K562 (cell line): ENCODE results near the gene ZP1. TPM values are rescaled to one million over a fixed set of nuclear protein-coding genes. Genes with fewer than 3 reads are reported as not detected.

Experiments
- ATAC-seq: fragments of 200-7000 bp; cut with Tn5 transposase; 3 replicates; pipeline ENCODE4 v1.9.1; 2020; ENCODE audit warnings: moderate library complexity
- BruUV-seq: library from RNA; stranded (reverse); fragments of 400-500 nt; replicated peaks from 2 replicates; lab custom pipeline; 2021; lab: Mats Ljungman, UMichigan
- CTCF ChIA-PET: fragments of 300-600 bp; formaldehyde crosslinking; extraction: SDS; loops from one replicate; lab custom pipeline; 2021; ENCODE audit warnings: low intra/inter-chr PET ratio; lab: Yijun Ruan, JAX
- POLR2A ChIA-PET: fragments of 300-600, 350-650 bp; sonication (Branson Sonifier 250); formaldehyde crosslinking; extraction: SDS; loops from one replicate; lab custom pipeline; 2021; ENCODE audit warnings: antibody characterized with exemption, inconsistent platforms; lab: Yijun Ruan, JAX
- DNase-seq, 4 experiments: peaks; one replicate each; pipeline versions ENCODE4 v3.0.0 to v3.0.0-alpha.2; 2011 to 2018; ENCODE audit warnings: low spot score in 3 of 4, mixed read lengths in 3 of 4; ENCODE audit errors: extremely low read depth in 1 of 4
- FAIRE-seq: peaks from 2 replicates; lab custom pipeline; 2011; peaks lifted over from hg19 to GRCh38; lab: Jason Lieb, UNC
- H2AFZ ChIP-seq: 2 replicates; pipeline ENCODE4 v1.6.0; 2011; ENCODE audit warnings: low read depth, low read length, control low read depth, inconsistent platforms
- H3K27ac ChIP-seq: fragments of 200-600 bp; 3 replicates; pipeline ENCODE4 v1.8.0; 2011; ENCODE audit warnings: low read depth, mild to moderate bottlenecking, control low read depth, inconsistent platforms, low read length, moderate library complexity, mixed read lengths; ENCODE audit errors: extremely low read depth
- H3K27me3 ChIP-seq, 2 experiments: fragments of 300-600 bp in 1 of 2; 2 replicates in 1 of 2; 3 replicates in 1 of 2; pipeline versions ENCODE4 v1.6.0 to v1.8.0; 2011; ENCODE audit warnings: inconsistent platforms in 2 of 2, low read length in 2 of 2, mild to moderate bottlenecking in 1 of 2, mixed read lengths in 1 of 2, moderate library complexity in 1 of 2; ENCODE audit not compliant: control insufficient read depth in 2 of 2, insufficient read depth in 2 of 2
- H3K36me3 ChIP-seq: fragments of 300-600 bp; 3 replicates; pipeline ENCODE4 v1.8.0; 2011; ENCODE audit warnings: mild to moderate bottlenecking, low read length, inconsistent platforms; ENCODE audit not compliant: control insufficient read depth, insufficient read depth
- H3K4me1 ChIP-seq, 2 experiments: fragments of 200-600 bp in 1 of 2; replicated peaks in 1 of 2; 2 replicates in 1 of 2; 3 replicates in 1 of 2; pipeline versions ENCODE4 v1.5.1 to v1.8.0; 2011; ENCODE audit warnings: inconsistent platforms in 2 of 2, low read length in 2 of 2, mild to moderate bottlenecking in 1 of 2, mixed read lengths in 1 of 2, moderate library complexity in 1 of 2; ENCODE audit not compliant: control insufficient read depth in 2 of 2, insufficient read depth in 2 of 2
- H3K4me2 ChIP-seq: 2 replicates; pipeline ENCODE4 v1.6.1; 2011; ENCODE audit warnings: low read length, control low read depth, inconsistent platforms, mixed read lengths; ENCODE audit not compliant: insufficient read depth
- H3K4me3 ChIP-seq: fragments of 200-600 bp; sonication (generic), shearing (Covaris generic); 2 replicates; pipeline ENCODE4 v1.5.1; 2016; ENCODE audit warnings: control low read depth, inconsistent platforms
- H3K79me2 ChIP-seq: fragments of 200-600 bp; 3 replicates; pipeline ENCODE4 v1.8.0; 2011; ENCODE audit warnings: low read length, inconsistent platforms; ENCODE audit not compliant: control insufficient read depth, insufficient read depth
- H3K9ac ChIP-seq, 2 experiments: 2 replicates each; pipeline versions ENCODE4 v1.6.0 to v1.6.1; 2011; ENCODE audit warnings: low read depth in 2 of 2, low read length in 2 of 2, control low read depth in 1 of 2, inconsistent platforms in 1 of 2, mild to moderate bottlenecking in 1 of 2, mixed read lengths in 1 of 2; ENCODE audit not compliant: insufficient read depth in 1 of 2
- H3K9me1 ChIP-seq: one replicate; pipeline ENCODE4 v1.6.0; 2011; ENCODE audit warnings: inconsistent platforms, mild to moderate bottlenecking, low read length, moderate library complexity; ENCODE audit not compliant: control insufficient read depth, insufficient read depth
- H3K9me3 ChIP-seq: replicated peaks from 2 replicates; pipeline ENCODE4 v1.5.1; 2011; ENCODE audit warnings: low read depth, low read length, inconsistent platforms; ENCODE audit not compliant: control insufficient read depth, insufficient read depth
- H4K20me1 ChIP-seq: replicated peaks from 2 replicates; pipeline ENCODE4 v1.6.1; 2011; ENCODE audit warnings: low read length, inconsistent platforms, mixed read lengths; ENCODE audit not compliant: control insufficient read depth, insufficient read depth
- ATF1 ChIP-seq, 2 experiments: fragments of 450-650 bp in 1 of 2; IDR thresholded peaks; 2 replicates each; pipeline ENCODE4 v1.6.1; 2016; ENCODE audit warnings: missing compliant biosample characterization in 1 of 2, missing genetic modification characterization in 1 of 2
- HDAC3 ChIP-seq: fragments of 450-650 bp; IDR thresholded peaks from 2 replicates; pipeline ENCODE4 v1.6.1; 2018; ENCODE audit warnings: borderline replicate concordance, mild to moderate bottlenecking, moderate library complexity; ENCODE audit not compliant: partially characterized antibody
- MAFF ChIP-seq: IDR thresholded peaks from 2 replicates; pipeline ENCODE4 v1.6.1; 2012; ENCODE audit warnings: low read length, improper control_type of control experiment
- RAD51 ChIP-seq: fragments of 450-650 bp; IDR thresholded peaks from 2 replicates; pipeline ENCODE4 v1.7.1; 2016; ENCODE audit warnings: low read depth, mild to moderate bottlenecking, borderline replicate concordance
- RFX1 ChIP-seq: fragments of 450-650 bp; IDR thresholded peaks from 2 replicates; pipeline ENCODE4 v1.6.1; 2016; ENCODE audit warnings: mild to moderate bottlenecking, moderate library complexity
- SLC30A9 ChIP-seq: fragments of 250-450 bp; sonication (Bioruptor Pico); IDR thresholded peaks from 2 replicates; pipeline ENCODE4 v1.8.0; 2022; ENCODE audit warnings: mild to moderate bottlenecking, moderate library complexity
- ZNF561 ChIP-seq: fragments of 450-650 bp; formaldehyde crosslinking; conservative IDR thresholded peaks from 2 replicates; pipeline ENCODE4 v1.4.0; 2020; ENCODE audit warnings: mild to moderate bottlenecking, moderate library complexity
- ZNF584 ChIP-seq: fragments of 200-800 bp; sonication (Bioruptor generic); IDR thresholded peaks from 2 replicates; pipeline ENCODE4 v1.6.1; 2016; ENCODE audit warnings: low read depth, mild to moderate bottlenecking, missing genetic modification characterization, missing compliant biosample characterization
- ZNF76 ChIP-seq: fragments of 250-450 bp; sonication (Bioruptor Pico); IDR thresholded peaks from 2 replicates; pipeline ENCODE4 v1.4.0; 2020; ENCODE audit warnings: mild to moderate bottlenecking, moderate library complexity, borderline replicate concordance
- WGBS: fragments of 100-300 bp; shearing (Covaris generic); methylation state at CpG from one replicate; pipeline ENCODE4 v1.1.6; 2016; ENCODE audit warnings: low coverage, mixed read lengths; ENCODE audit not compliant: insufficient coverage; ENCODE audit errors: missing lambda C conversion rate; 5-methylcytosine and 5-hydroxymethylcytosine counted together
- in situ Hi-C: fragments of 300-500 bp; cut with MboI; formaldehyde crosslinking; loops from 4 replicates; pipeline ENCODE4 v1.15.0; 2018; ENCODE audit warnings: inconsistent platforms, mixed read lengths
- intact Hi-C: fragments of 100-400 bp; cut with micrococcal nuclease; formaldehyde crosslinking; loops from 2 replicates; pipeline ENCODE4 v1.14.2; 2022
- polyA plus RNA-seq, 8 experiments: library from polyadenylated mRNA; depleted of rRNA in 4 of 8; stranded (reverse) in 5 of 8; unstranded in 3 of 8; fragments of >200 nt; fragmentation: Nextera tagmentation in 2 of 8; fragmentation: Illumina TruSeq in 1 of 8; extraction: Ambion mirVana in 2 of 8; extraction: Trizol in 1 of 8; gene quantifications; 2 replicates each; pipeline versions ENCODE4 v1.2.1 to v1.2.3, GENCODE V29; 2011 to 2014; ENCODE audit warnings: inconsistent platforms in 1 of 8, missing spikeins in 1 of 8
- total RNA-seq, 7 experiments: library from RNA; depleted of rRNA in 6 of 7; stranded (reverse); fragments of >200 nt in 6 of 7; fragmentation: Illumina TruSeq in 2 of 7; extraction: Trizol in 2 of 7; gene quantifications; 2 replicates each; pipeline versions ENCODE4 v1.2.1 to v1.2.3, GENCODE V29; 2011 to 2021; ENCODE audit warnings: low replicate concordance in 1 of 7
- TF ChIP-seq, protein P1 (sequence below): IDR thresholded peaks from 2 replicates; pipeline ENCODE4 v1.6.1; 2012; ENCODE audit warnings: low read depth, low read length, improper control_type of control experiment, borderline replicate concordance
- TF ChIP-seq, protein P2 (sequence below), 3 experiments: fragments of 200-800 bp in 1 of 3; fragments of 250-450 bp in 1 of 3; fragments of 450-650 bp in 1 of 3; sonication (Bioruptor Pico) in 1 of 3; sonication (Bioruptor generic) in 1 of 3; formaldehyde crosslinking in 1 of 3; IDR thresholded peaks; 2 replicates each; pipeline versions ENCODE4 v1.6.1 to v1.8.0; 2016 to 2022; ENCODE audit warnings: mild to moderate bottlenecking in 2 of 3, missing genetic modification characterization in 2 of 3, missing compliant biosample characterization in 1 of 3, moderate library complexity in 1 of 3
- TF ChIP-seq, protein P3 (sequence below): fragments of 250-450 bp; sonication (Bioruptor Pico); IDR thresholded peaks from 2 replicates; pipeline ENCODE4 v1.9.0; 2021; ENCODE audit warnings: mild to moderate bottlenecking
- TF ChIP-seq, protein P4 (sequence below): sonication (generic); formaldehyde crosslinking; IDR thresholded peaks from 2 replicates; pipeline ENCODE4 v1.8.1; 2023; ENCODE audit warnings: mild to moderate bottlenecking, missing genetic modification reagents, moderate library complexity

Gene ZP1
- total and polyA plus RNA-seq, 9 of the 15 experiments (the other 6 are each of a cell fraction or from before 2014, with no cell fraction given) = 0.11 to 0.15 TPM; not detected in 7

DNA sequence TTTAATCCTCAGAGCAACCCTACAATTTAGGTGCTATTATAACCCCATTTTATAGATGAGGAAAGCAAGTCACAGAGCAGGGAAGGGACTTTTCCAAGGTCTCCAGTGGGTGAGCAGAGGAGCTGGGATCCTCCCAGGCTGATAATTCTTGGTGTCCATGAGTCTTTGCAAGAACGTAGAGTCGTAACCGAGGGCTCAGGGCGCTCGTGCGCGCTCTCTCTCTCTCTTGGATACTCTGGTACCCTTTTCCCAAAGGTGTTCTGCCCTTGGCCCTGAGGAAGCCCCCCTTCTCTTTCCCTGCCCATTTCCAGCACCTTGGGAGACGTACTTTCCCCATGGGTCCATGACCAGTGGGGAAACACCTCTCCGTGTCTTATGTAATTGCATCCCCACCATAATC, 5.2 kb upstream of the ZP1 start:
- no peak overlapping the region for H3K4me2 ChIP-seq
- H3K27ac ChIP-seq = no peak overlapping the region
- no peaks in the 10 kb centered on the region for H3K79me2 ChIP-seq
- no peaks in the 10 kb centered on the region for H3K9me1 ChIP-seq
- no TSS peak for BruUV-seq
- in situ Hi-C loops = no loop called here
- 92% methylated on average over 9 of the region's 9 CpGs for WGBS
- ATAC-seq (no peak), DNase-seq (no peak), FAIRE-seq (no peak)
- TF ChIP-seq, protein P1, sequence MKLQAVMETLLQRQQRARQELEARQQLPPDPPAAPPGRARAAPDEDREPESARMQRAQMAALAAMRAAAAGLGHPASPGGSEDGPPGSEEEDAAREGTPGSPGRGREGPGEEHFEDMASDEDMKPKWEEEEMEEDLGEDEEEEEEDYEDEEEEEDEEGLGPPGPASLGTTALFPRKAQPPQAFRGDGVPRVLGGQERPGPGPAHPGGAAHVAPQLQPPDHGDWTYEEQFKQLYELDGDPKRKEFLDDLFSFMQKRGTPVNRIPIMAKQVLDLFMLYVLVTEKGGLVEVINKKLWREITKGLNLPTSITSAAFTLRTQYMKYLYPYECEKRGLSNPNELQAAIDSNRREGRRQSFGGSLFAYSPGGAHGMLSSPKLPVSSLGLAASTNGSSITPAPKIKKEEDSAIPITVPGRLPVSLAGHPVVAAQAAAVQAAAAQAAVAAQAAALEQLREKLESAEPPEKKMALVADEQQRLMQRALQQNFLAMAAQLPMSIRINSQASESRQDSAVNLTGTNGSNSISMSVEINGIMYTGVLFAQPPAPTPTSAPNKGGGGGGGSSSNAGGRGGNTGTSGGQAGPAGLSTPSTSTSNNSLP = no peak
- no peak for TF ChIP-seq ZNF584 (CRISPR knock-in tag)
- TF ChIP-seq, protein P2, sequence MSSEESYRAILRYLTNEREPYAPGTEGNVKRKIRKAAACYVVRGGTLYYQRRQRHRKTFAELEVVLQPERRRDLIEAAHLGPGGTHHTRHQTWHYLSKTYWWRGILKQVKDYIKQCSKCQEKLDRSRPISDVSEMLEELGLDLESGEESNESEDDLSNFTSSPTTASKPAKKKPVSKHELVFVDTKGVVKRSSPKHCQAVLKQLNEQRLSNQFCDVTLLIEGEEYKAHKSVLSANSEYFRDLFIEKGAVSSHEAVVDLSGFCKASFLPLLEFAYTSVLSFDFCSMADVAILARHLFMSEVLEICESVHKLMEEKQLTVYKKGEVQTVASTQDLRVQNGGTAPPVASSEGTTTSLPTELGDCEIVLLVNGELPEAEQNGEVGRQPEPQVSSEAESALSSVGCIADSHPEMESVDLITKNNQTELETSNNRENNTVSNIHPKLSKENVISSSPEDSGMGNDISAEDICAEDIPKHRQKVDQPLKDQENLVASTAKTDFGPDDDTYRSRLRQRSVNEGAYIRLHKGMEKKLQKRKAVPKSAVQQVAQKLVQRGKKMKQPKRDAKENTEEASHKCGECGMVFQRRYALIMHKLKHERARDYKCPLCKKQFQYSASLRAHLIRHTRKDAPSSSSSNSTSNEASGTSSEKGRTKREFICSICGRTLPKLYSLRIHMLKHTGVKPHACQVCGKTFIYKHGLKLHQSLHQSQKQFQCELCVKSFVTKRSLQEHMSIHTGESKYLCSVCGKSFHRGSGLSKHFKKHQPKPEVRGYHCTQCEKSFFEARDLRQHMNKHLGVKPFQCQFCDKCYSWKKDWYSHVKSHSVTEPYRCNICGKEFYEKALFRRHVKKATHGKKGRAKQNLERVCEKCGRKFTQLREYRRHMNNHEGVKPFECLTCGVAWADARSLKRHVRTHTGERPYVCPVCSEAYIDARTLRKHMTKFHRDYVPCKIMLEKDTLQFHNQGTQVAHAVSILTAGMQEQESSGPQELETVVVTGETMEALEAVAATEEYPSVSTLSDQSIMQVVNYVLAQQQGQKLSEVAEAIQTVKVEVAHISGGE (CRISPR knock-in tag; IDR thresholded peaks at IDR 0.05) = no peak
- TF ChIP-seq, protein P3, sequence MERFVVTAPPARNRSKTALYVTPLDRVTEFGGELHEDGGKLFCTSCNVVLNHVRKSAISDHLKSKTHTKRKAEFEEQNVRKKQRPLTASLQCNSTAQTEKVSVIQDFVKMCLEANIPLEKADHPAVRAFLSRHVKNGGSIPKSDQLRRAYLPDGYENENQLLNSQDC = no peak
- TF ChIP-seq ZNF76 (CRISPR knock-in tag) = no peak
- no peak for TF ChIP-seq ATF1 (CRISPR knock-in tag; IDR thresholded peaks at IDR 0.05)
- TF ChIP-seq ATF1 (tag; IDR thresholded peaks at IDR 0.05) = no peak
- no peak for TF ChIP-seq RAD51
- no peak for TF ChIP-seq RFX1
- no peak for TF ChIP-seq HDAC3
- TF ChIP-seq SLC30A9 (CRISPR knock-in tag) = no peak
- TF ChIP-seq ZNF561 (CRISPR knock-in tag) = no peak
- TF ChIP-seq, protein P4, sequence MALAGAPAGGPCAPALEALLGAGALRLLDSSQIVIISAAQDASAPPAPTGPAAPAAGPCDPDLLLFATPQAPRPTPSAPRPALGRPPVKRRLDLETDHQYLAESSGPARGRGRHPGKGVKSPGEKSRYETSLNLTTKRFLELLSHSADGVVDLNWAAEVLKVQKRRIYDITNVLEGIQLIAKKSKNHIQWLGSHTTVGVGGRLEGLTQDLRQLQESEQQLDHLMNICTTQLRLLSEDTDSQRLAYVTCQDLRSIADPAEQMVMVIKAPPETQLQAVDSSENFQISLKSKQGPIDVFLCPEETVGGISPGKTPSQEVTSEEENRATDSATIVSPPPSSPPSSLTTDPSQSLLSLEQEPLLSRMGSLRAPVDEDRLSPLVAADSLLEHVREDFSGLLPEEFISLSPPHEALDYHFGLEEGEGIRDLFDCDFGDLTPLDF (CRISPR knock-in tag) = no peak
- TF ChIP-seq MAFF = no peak
- H3K27me3 ChIP-seq = no peaks in the 10 kb centered on the region
- no peaks in the 10 kb centered on the region for H3K36me3 ChIP-seq
- H2AFZ ChIP-seq = no peak overlapping the region
- H4K20me1 ChIP-seq = no peaks in the 10 kb centered on the region
- intact Hi-C loops = no loop called here
- ChIA-PET POLR2A (interaction anchor here (0.5 kb wide), 1 partner anchor 251 kb away, joined by 3 read pairs; no protein-coding TSS in a partner anchor), CTCF (no interaction called here)
- H3K4me1 ChIP-seq = peaks cover 26 to 36% of the 10 kb centered on the region in 2 experiments
- no peaks in the 10 kb centered on the region for H3K9me3 ChIP-seq
- H3K9ac ChIP-seq = no peak overlapping the region
- no peak overlapping the region for H3K4me3 ChIP-seq
